NCI-H2196 (cell line): ENCODE results near the gene KLHL28.
A peak's percentile ranks its signal among the peaks of the same experiment; 100 is the strongest.

Experiments used
- DNase-seq: peaks from one replicate; lab custom pipeline; 2025; ENCODE audit not compliant: unreplicated experiment; lab: John Stamatoyannopoulos, UW

The KLHL28 gene

GRCh38 chr14:44961151-44961553 is 595 bp downstream of the KLHL28 start:
- DNase-seq = peak; percentile 19

- DNase-seq = no peak
Observed at GRCh38 chr14:44960646-44961045, 1.1 kb downstream of the KLHL28 start.

- DNase-seq = no peak
Observed at GRCh38 chr14:44960146-44960545, 1.6 kb downstream of the KLHL28 start.

GRCh38 chr14:44959538-44959937 is 2.2 kb downstream of the KLHL28 start:
- DNase-seq = no peak

- no peak for DNase-seq
Observed at GRCh38 chr14:44956866-44957265, 4.9 kb downstream of the KLHL28 start.

- no peak for DNase-seq
Observed at GRCh38 chr14:44955528-44955927, 6.2 kb downstream of the KLHL28 start.

- DNase-seq = no peak
Observed at GRCh38 chr14:44954750-44955149, 7.0 kb downstream of the KLHL28 start.

- no peak for DNase-seq
Observed at GRCh38 chr14:44952391-44953110, 9.2 kb downstream of the KLHL28 start.

GRCh38 chr14:44951051-44951450 is 10.7 kb downstream of the KLHL28 start:
- no peak for DNase-seq

GRCh38 chr14:44945264-44945663 is 16.5 kb downstream of the KLHL28 start:
- DNase-seq = no peak

- DNase-seq = no peak
Observed at GRCh38 chr14:44944107-44944506, 17.6 kb downstream of the KLHL28 start.

GRCh38 chr14:44942436-44942835 is 19.3 kb downstream of the KLHL28 start:
- DNase-seq = no peak

GRCh38 chr14:44941591-44941990 is 20.2 kb downstream of the KLHL28 start:
- DNase-seq = no peak

GRCh38 chr14:44940944-44941343 is 20.8 kb downstream of the KLHL28 start:
- no peak for DNase-seq

GRCh38 chr14:44940211-44940610 is 21.5 kb downstream of the KLHL28 start:
- DNase-seq = no peak

GRCh38 chr14:44937547-44937946 is 24.2 kb downstream of the KLHL28 start:
- no peak for DNase-seq

GRCh38 chr14:44935155-44935554 is 26.6 kb downstream of the KLHL28 start:
- DNase-seq = no peak

GRCh38 chr14:44928793-44929192 is 33.0 kb downstream of the KLHL28 start:
- no peak for DNase-seq

GRCh38 chr14:44914849-44915248 is 46.9 kb downstream of the KLHL28 start:
- DNase-seq = no peak

- no peak for DNase-seq
Observed at GRCh38 chr14:44912041-44912869, 49.5 kb downstream of the KLHL28 start.

- no peak for DNase-seq
Observed at GRCh38 chr14:44910821-44911220, 50.9 kb downstream of the KLHL28 start.

- DNase-seq = no peak
Observed at GRCh38 chr14:44901696-44902095, 60.1 kb downstream of the KLHL28 start.
